Brain microvascular endothelial cell (primary cell): ENCODE measurements around the gene CACTIN.
A peak's percentile ranks its signal among the peaks of the same experiment; 100 is the strongest.

Experiments
- DNase-seq: peaks from one replicate; pipeline ENCODE4 v3.0.0-alpha.2; 2020
- H3K27ac ChIP-seq: fragments of 250-450 bp; sonication (Bioruptor Pico); 2 replicates; pipeline ENCODE4 v1.5.1; 2020; ENCODE audit warnings: mild to moderate bottlenecking, moderate library complexity
- H3K27me3 ChIP-seq: fragments of 250-450 bp; sonication (Bioruptor Pico); replicated peaks from 2 replicates; pipeline ENCODE4 v1.5.1; 2020; ENCODE audit warnings: mild to moderate bottlenecking
- H3K36me3 ChIP-seq: fragments of 250-450 bp; sonication (Bioruptor Pico); replicated peaks from 2 replicates; pipeline ENCODE4 v1.5.1; 2020; ENCODE audit warnings: mild to moderate bottlenecking
- H3K4me3 ChIP-seq: 2 replicates; pipeline ENCODE4 v1.5.1; 2011; ENCODE audit warnings: low read depth, mild to moderate bottlenecking, control low read depth, low read length, moderate library complexity
- in situ Hi-C: cut with HindIII; loops from 2 replicates; pipeline ENCODE4 v1.10.0; 2017; ENCODE audit warnings: low sequenced_read_pairs, low pct_ligation_motif_present
- TF ChIP-seq, protein P1 (sequence below): IDR thresholded peaks from 2 replicates; pipeline ENCODE4 v1.5.1; 2011; ENCODE audit warnings: low read depth, mild to moderate bottlenecking, moderate library complexity, low read length, control low read depth, inconsistent platforms; ENCODE audit errors: missing control alignments

CACTIN gene

DNA sequence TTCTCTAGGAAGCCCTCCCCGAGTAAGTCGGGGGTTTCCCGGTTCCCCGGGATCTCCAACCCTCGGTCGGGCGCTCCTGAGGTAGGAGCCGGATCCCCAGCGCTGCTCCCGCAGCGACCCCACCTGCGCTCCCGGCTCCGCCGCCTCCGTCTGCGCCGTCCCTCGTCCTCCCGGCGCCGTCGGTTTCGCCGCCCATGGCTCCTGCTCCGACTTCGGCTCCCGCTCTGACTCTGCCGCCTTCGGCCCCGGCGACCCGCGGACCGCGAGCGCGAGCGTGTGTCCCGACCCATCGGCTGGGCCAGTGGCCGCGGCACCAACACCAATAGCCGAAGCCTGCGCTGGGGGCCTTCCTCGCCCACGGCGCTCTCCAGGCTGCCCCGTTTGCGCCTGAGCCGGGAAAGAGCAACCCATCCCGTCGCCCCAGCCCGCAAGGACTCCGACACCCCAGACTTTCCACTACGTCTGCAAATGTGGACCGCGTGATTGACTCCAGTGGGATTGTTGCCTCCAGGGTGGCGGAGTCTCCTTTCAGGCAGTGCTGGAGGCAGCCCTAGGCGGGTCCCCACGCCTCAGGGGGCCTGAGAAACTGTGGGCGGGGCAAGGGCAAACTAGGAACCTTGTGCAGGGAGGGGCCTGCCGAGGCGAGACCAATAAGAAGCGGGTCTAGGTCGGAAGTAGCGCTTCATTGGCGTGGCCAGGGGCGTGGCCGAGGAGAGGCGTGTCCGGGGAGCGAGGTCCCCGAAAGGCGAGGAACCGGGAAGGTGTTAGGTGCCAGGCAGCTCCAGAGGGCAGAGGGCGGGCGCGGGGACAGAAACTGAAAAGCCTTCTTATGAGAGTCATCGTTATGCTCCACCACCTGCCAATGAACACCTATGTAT is at the start of gene CACTIN:
Gene CACTIN (minus strand): TSS at position 318 of the 878 bp plus-strand sequence. CDS start 28 bp downstream, at position 290.
- Histone ChIP-seq H3K4me3 (peak within 1 kb of the TSS; percentile 86), H3K36me3 (peaks cover 10% of the 10 kb centered on the region), H3K27me3 (no peaks in the 10 kb centered on the region), H3K27ac (peak within 1 kb of the TSS; percentile 89)
- in situ Hi-C loops = no loop called here
- peak; percentile 97 for DNase-seq
- TF ChIP-seq, protein P1, sequence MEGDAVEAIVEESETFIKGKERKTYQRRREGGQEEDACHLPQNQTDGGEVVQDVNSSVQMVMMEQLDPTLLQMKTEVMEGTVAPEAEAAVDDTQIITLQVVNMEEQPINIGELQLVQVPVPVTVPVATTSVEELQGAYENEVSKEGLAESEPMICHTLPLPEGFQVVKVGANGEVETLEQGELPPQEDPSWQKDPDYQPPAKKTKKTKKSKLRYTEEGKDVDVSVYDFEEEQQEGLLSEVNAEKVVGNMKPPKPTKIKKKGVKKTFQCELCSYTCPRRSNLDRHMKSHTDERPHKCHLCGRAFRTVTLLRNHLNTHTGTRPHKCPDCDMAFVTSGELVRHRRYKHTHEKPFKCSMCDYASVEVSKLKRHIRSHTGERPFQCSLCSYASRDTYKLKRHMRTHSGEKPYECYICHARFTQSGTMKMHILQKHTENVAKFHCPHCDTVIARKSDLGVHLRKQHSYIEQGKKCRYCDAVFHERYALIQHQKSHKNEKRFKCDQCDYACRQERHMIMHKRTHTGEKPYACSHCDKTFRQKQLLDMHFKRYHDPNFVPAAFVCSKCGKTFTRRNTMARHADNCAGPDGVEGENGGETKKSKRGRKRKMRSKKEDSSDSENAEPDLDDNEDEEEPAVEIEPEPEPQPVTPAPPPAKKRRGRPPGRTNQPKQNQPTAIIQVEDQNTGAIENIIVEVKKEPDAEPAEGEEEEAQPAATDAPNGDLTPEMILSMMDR = no peak

DNA sequence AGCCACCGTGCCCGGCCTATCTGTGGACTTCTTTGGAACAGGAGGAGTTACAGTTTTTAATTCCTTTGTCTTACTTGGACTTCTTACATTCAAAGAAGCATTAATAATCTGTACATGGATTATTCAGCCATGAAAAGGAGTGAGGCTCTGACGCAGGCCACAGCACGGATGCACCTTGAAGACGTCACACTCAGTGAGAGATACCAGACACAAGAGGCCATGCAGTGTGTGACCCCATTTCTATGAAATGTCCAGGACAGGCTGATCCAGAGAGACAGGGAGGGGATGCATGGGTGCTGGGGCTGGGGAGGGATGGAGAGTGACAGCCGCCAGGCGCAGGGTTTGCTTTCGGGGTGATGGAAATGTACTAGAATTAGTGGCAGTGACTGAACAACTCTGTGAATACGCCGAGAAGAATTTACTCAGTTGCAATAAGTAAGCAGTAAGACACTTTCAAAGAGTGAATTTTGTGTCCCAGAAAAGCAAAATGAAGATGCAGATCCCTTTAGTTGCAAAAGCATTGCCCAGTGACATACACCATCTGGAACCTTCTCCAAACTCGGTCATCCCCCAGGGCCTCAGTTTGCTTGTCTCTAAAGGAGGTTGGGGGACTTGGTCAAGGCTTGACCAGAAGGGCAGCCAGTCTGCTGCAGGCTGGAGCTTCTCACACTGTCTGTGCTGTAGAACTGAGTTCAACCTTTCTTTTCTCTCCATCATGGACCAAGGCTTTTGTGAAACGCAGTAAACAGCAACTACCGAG is 48.4 kb upstream of the CACTIN start:
- Histone ChIP-seq H3K36me3 (no peaks in the 10 kb centered on the region), H3K27ac (no peak overlapping the region), H3K4me3 (no peak overlapping the region), H3K27me3 (no peaks in the 10 kb centered on the region)
- TF ChIP-seq, protein P1 = no peak
- DNase-seq = no peak
- in situ Hi-C loops = no loop called here

DNA sequence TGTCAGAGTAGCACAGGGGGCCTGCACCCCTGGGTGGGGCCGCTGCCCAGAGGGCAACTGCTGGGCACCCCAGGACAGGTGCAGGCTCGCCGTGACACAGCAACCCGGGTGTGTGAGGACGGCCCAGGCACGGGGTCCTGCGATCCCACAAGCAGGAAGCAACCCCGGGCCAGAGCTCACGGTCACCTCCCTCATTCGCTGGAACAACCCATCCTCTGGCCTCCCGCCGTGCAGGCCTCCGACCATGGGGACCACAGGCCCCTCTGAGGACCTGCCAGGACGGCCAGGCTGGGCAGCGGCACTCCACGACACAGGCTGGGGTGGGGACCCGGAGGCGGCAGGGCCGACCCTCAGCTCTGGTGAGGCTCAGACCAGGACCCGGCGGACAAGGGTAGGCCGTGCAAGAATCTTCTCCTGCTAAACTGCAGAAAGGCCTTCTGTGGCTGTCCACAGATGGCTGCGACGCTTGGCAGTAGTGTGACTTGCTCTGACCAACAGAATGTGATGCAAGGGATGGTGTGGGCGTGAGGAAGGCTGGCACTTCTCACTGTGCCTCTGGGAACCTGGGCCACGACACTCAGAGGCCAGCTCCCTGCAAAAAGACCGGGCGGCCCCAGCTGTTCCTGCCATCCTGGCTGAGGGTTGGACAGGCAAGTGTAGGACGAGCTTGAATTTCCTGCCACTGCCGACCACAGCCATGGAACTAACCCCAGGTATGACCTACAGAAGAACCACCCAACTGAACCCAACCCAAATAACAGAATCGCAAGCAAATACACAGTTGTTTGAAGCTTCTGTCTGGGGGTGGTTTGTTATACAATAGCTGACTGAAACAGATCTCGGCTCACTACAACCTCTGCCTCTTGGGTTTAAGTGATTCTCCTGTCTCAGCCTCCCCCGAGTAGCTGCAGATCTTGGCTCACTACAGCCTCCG is 47.2 kb upstream of the CACTIN start:
- no peak overlapping the region for H3K4me3 ChIP-seq
- in situ Hi-C loops = no loop called here
- no peaks in the 10 kb centered on the region for H3K27me3 ChIP-seq
- H3K27ac ChIP-seq = no peak overlapping the region
- DNase-seq = no peak
- TF ChIP-seq, protein P1 = no peak
- H3K36me3 ChIP-seq = no peaks in the 10 kb centered on the region

DNA sequence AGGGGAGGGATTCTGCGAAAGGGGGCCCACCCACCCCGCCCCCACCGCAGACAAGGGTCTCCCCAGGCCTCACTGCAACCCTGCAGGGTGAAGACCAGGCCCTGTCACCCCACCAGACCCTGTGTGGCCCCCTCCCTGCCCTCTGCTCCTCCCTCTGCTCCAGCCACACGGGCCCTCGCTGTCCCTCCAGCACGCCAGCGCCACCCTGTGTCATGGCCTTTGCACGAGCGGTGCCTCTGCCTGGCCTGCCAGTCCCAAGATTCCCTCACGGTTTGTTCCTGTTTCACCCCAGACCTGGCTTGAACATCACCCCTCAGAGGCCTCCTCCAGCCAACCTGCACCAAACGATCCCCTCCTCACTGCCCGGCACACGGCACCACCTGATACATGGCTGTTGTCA is 46.4 kb upstream of the CACTIN start:
- Histone ChIP-seq H3K4me3 (no peak overlapping the region), H3K27ac (no peak overlapping the region), H3K27me3 (no peaks in the 10 kb centered on the region), H3K36me3 (no peaks in the 10 kb centered on the region)
- DNase-seq = no peak
- TF ChIP-seq, protein P1 = peak; percentile 10
- in situ Hi-C loops = no loop called here

DNA sequence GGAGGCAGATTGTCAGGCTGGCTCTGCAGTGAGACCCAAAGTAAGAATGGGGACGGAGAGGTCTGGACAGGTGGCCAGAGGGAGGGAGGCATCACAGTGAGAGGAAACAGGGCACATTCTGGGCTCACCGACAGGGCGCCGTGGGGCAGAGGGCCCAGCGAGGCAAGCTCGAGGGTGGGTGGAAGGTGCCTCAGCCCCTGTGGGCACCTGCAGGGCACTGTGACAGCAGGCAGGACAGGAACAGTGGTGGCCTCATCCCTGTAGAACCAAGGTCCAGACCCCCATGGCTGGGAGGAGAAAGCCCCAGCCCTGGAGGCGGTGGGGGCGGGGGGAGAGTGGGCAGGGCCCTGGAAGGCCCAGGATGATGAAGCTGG is 46.0 kb upstream of the CACTIN start:
- in situ Hi-C loops = no loop called here
- DNase-seq = no peak
- Histone ChIP-seq H3K27me3 (no peaks in the 10 kb centered on the region), H3K4me3 (no peak overlapping the region), H3K27ac (no peak overlapping the region), H3K36me3 (no peaks in the 10 kb centered on the region)
- TF ChIP-seq, protein P1 = no peak
